ENCODE measurements around the gene SP2.

SP2 gene

DNA sequence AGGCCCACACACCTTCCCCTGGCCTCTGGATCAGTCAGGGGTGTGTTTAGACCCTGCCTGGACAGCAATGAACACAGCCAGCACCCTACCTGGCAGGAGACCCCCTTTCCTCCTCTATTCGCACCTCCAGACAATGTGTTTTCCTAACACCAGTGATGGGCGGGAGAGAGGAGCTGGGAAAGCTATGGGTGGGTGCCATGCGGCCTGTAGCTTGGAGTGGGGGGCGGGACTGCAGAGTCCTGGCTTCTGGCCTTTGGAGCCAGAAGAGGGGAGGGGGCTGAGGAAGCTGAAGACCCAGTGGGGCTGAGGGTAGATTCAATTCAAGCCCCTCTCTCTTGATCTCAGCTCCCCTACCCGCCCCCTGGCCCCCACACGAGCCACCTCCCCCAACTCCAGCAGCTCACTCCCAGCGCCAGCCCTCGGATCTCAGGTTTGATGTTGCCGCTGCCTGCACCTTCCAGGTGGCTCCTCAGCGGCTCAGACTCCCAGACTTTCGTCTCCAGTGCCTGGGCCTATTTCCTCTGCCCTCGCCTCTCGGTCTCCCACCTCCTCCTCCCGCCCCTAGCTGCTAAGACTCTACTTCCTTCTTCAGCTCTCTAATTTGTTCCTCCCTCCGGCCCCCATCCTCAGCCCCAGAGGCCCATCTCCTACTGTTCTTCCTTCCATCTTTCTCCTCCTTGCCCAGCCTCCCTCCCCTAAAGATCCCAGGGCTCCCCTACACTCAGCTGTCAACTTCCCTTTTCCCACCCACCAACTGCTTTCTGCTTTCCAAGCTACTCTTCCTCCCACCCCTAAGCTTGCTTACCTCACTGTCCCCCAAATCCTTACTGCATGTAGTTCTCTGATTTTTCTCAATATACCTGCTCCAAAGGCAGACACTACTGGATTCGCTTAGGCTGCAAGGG, 38.2 kb upstream of the SP2 start:
- Histone ChIP-seq H3K9ac (ENCODE audit: low read length) (no peak overlapping the region), H3K27me3 (ENCODE audit: control insufficient read depth, insufficient read depth, low read length) (peaks cover 20% of the 10 kb centered on the region), H3K4me1 (ENCODE audit: control insufficient read depth, insufficient read depth, low read length) (no peaks in the 10 kb centered on the region), H3K27ac (ENCODE audit: low read depth, low read length) (no peak overlapping the region), H3K36me3 (ENCODE audit: control insufficient read depth, insufficient read depth, low read length) (no peaks in the 10 kb centered on the region), H3K4me3 (ENCODE audit: low read length) (no peak overlapping the region)

- H3K4me3 ChIP-seq (ENCODE audit: low read length) = no peak overlapping the region
- peaks cover 9% of the 10 kb centered on the region for H3K27me3 ChIP-seq (ENCODE audit: control insufficient read depth, insufficient read depth, low read length)
- H3K4me1 ChIP-seq (ENCODE audit: control insufficient read depth, insufficient read depth, low read length) = no peaks in the 10 kb centered on the region
- no peak overlapping the region for H3K9ac ChIP-seq (ENCODE audit: low read length)
- H3K27ac ChIP-seq (ENCODE audit: low read depth, low read length) = no peak overlapping the region
- H3K36me3 ChIP-seq (ENCODE audit: control insufficient read depth, insufficient read depth, low read length) = no peaks in the 10 kb centered on the region
Measured at GRCh38 chr17:47860386-47860785, 35.6 kb upstream of the SP2 start.

DNA sequence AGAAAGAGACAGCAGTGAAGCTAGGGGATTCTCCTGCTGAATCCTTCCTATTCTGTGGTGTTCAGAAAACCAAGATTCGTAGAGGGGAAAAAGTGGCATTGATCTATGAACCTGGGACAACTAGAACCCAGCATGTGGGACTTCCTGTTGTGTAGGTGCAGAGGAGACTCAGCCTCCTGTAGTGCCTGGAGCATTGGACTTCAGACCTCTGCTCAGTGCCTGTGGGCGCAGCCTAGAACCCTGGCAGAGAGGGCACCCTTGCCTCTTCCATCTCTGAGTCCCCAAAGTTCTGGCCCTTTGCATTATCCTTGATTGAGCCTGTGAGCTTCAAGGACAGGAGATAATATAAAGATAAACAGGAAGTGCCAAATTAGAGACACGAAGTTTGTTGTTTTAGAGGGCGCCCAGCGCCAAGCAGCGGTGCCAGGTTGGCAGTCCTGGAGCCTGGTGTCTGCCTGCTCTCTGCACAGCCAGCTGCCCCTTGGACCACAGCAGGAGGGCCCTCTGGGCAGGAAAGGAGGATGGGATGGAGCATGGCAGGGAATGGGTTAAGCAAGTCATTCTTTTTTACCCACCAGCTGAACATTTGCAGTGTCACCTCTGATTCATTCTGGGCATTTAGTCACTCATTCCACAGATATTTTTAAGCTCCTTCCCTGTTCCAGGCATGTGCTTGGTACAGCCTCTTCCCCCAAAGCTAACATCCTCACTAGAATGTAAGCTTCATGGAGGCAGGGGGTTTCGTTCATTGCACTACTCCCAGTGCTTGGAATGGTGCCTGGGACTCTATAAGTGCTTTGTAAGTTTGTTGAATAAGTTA, 33.2 kb upstream of the SP2 start:
- Histone ChIP-seq H3K9ac (ENCODE audit: low read length) (no peak overlapping the region), H3K36me3 (ENCODE audit: control insufficient read depth, insufficient read depth, low read length) (no peaks in the 10 kb centered on the region), H3K4me1 (ENCODE audit: control insufficient read depth, insufficient read depth, low read length) (no peaks in the 10 kb centered on the region), H3K4me3 (ENCODE audit: low read length) (no peak overlapping the region), H3K27me3 (ENCODE audit: control insufficient read depth, insufficient read depth, low read length) (peaks cover 7% of the 10 kb centered on the region), H3K27ac (ENCODE audit: low read depth, low read length) (no peak overlapping the region)

GRCh38 chr17:47864791-47865216, 31.2 kb upstream of the SP2 start:
- Histone ChIP-seq H3K9ac (ENCODE audit: low read length) (no peak overlapping the region), H3K27me3 (ENCODE audit: control insufficient read depth, insufficient read depth, low read length) (peaks cover 7% of the 10 kb centered on the region), H3K4me3 (ENCODE audit: low read length) (no peak overlapping the region), H3K36me3 (ENCODE audit: control insufficient read depth, insufficient read depth, low read length) (no peaks in the 10 kb centered on the region), H3K27ac (ENCODE audit: low read depth, low read length) (no peak overlapping the region), H3K4me1 (ENCODE audit: control insufficient read depth, insufficient read depth, low read length) (no peaks in the 10 kb centered on the region)

DNA sequence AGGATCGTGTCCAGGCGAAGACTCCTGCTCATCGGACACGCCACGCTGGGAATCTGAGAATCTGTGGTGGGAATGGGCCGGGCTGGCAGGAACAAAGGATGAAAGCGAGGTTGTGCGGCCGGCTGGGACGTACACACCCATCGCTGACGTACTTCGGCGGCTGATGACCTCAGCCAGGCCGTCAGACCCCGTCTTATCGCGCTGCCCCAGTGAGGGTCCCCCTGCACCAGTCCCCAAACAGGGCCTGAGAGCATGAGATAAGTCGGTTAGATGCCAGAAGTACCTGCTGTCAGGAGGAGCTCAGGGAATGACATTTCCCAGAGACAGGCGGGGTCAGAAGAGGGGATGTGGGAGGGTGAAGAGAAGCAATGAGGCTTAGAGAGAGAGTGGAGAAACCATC, 29.1 kb upstream of the SP2 start:
- H3K36me3 ChIP-seq (ENCODE audit: control insufficient read depth, insufficient read depth, low read length) = no peaks in the 10 kb centered on the region
- no peak overlapping the region for H3K4me3 ChIP-seq (ENCODE audit: low read length)
- no peaks in the 10 kb centered on the region for H3K4me1 ChIP-seq (ENCODE audit: control insufficient read depth, insufficient read depth, low read length)
- no peak overlapping the region for H3K27ac ChIP-seq (ENCODE audit: low read depth, low read length)
- peaks cover 11% of the 10 kb centered on the region for H3K27me3 ChIP-seq (ENCODE audit: control insufficient read depth, insufficient read depth, low read length)
- no peak overlapping the region for H3K9ac ChIP-seq (ENCODE audit: low read length)

- Histone ChIP-seq H3K9ac (ENCODE audit: low read length) (no peak overlapping the region), H3K4me1 (ENCODE audit: control insufficient read depth, insufficient read depth, low read length) (no peaks in the 10 kb centered on the region), H3K27me3 (ENCODE audit: control insufficient read depth, insufficient read depth, low read length) (peaks cover 11% of the 10 kb centered on the region), H3K27ac (ENCODE audit: low read depth, low read length) (no peak overlapping the region), H3K36me3 (ENCODE audit: control insufficient read depth, insufficient read depth, low read length) (no peaks in the 10 kb centered on the region), H3K4me3 (ENCODE audit: low read length) (no peak overlapping the region)
Measured at GRCh38 chr17:47867813-47868533, 28.1 kb upstream of the SP2 start.

- Histone ChIP-seq H3K27me3 (ENCODE audit: control insufficient read depth, insufficient read depth, low read length) (peaks cover 13% of the 10 kb centered on the region), H3K36me3 (ENCODE audit: control insufficient read depth, insufficient read depth, low read length) (no peaks in the 10 kb centered on the region), H3K4me1 (ENCODE audit: control insufficient read depth, insufficient read depth, low read length) (no peaks in the 10 kb centered on the region), H3K9ac (ENCODE audit: low read length) (no peak overlapping the region), H3K4me3 (ENCODE audit: low read length) (no peak overlapping the region), H3K27ac (ENCODE audit: low read depth, low read length) (no peak overlapping the region)
Measured at GRCh38 chr17:47869114-47869513, 26.9 kb upstream of the SP2 start.

DNA sequence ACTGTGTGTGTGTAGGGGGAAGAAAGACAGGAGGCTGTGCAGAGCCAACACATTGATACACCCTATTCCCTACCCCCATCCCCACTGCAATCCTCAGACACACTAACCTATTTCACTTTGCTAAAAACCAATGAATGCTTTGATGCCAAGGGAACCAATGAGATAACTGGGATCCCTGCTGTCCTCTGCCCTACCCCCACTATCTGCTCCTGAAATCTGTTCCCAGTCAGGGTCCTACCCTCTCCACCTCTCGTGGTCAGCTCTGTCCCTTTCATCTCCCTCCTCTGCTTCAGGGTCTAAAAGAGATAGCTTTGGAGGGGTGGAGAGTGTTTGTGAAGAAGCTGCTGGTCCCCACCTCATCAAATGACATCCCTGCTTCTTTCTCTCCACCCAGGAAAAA, 26.0 kb upstream of the SP2 start:
- peaks cover 12% of the 10 kb centered on the region for H3K27me3 ChIP-seq (ENCODE audit: control insufficient read depth, insufficient read depth, low read length)

DNA sequence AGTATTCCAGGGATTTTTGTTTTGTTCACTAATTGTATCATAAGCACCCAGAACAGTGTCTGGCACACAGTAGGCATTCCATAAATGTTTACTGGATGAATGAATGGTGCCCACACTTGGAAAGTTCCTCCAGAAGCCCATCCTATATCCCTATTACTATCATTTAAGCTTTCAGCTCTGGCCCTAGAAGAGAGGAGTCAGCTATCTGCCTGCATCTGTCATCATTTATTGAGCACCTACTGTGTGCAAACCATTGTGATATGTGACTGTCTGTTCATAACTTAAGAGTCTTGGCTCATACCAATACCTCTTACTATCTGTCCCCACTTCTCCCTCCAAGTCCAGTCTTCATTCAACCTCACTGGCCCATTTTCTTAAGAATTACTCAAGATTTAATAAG, 25.0 kb upstream of the SP2 start:
- H3K4me1 ChIP-seq (ENCODE audit: control insufficient read depth, insufficient read depth, low read length) = no peaks in the 10 kb centered on the region
- no peaks in the 10 kb centered on the region for H3K36me3 ChIP-seq (ENCODE audit: control insufficient read depth, insufficient read depth, low read length)
- peaks cover 14% of the 10 kb centered on the region for H3K27me3 ChIP-seq (ENCODE audit: control insufficient read depth, insufficient read depth, low read length)
- H3K27ac ChIP-seq (ENCODE audit: low read depth, low read length) = no peak overlapping the region
- no peak overlapping the region for H3K4me3 ChIP-seq (ENCODE audit: low read length)
- no peak overlapping the region for H3K9ac ChIP-seq (ENCODE audit: low read length)

More for the DNA sequence above, 26.0 kb upstream of the SP2 start:
- Histone ChIP-seq H3K4me3 (ENCODE audit: low read length) (no peak overlapping the region), H3K4me1 (ENCODE audit: control insufficient read depth, insufficient read depth, low read length) (no peaks in the 10 kb centered on the region), H3K9ac (ENCODE audit: low read length) (no peak overlapping the region), H3K27ac (ENCODE audit: low read depth, low read length) (no peak overlapping the region), H3K36me3 (ENCODE audit: control insufficient read depth, insufficient read depth, low read length) (no peaks in the 10 kb centered on the region)

GRCh38 chr17:47872019-47872650, 23.9 kb upstream of the SP2 start:
- H3K4me3 ChIP-seq (ENCODE audit: low read length) = no peak overlapping the region

GRCh38 chr17:47872651-47873161, 23.3 kb upstream of the SP2 start:
- Histone ChIP-seq H3K36me3 (ENCODE audit: control insufficient read depth, insufficient read depth, low read length) (no peaks in the 10 kb centered on the region), H3K4me1 (ENCODE audit: control insufficient read depth, insufficient read depth, low read length) (no peaks in the 10 kb centered on the region), H3K4me3 (ENCODE audit: low read length) (no peak overlapping the region), H3K9ac (ENCODE audit: low read length) (no peak overlapping the region), H3K27me3 (ENCODE audit: control insufficient read depth, insufficient read depth, low read length) (peaks cover 12% of the 10 kb centered on the region), H3K27ac (ENCODE audit: low read depth, low read length) (no peak overlapping the region)

More at GRCh38 chr17:47872019-47872650, 23.9 kb upstream of the SP2 start:
- Histone ChIP-seq H3K36me3 (ENCODE audit: control insufficient read depth, insufficient read depth, low read length) (no peaks in the 10 kb centered on the region), H3K27ac (ENCODE audit: low read depth, low read length) (no peak overlapping the region), H3K4me1 (ENCODE audit: control insufficient read depth, insufficient read depth, low read length) (no peaks in the 10 kb centered on the region), H3K27me3 (ENCODE audit: control insufficient read depth, insufficient read depth, low read length) (peaks cover 12% of the 10 kb centered on the region), H3K9ac (ENCODE audit: low read length) (no peak overlapping the region)
